Stomach (tissue), 9 donors: ENCODE data around the gene TRDN. TPM values are rescaled to one million over a fixed set of nuclear protein-coding genes. Genes with fewer than 3 reads are reported as not detected.

Source experiments
- DNase-seq, 2 donors: peaks; one replicate each; pipeline versions ENCODE4 v3.0.0 to v3.0.0-alpha.2; 2013 to 2019
- H3K27ac ChIP-seq, 5 donors: fragments of 200-600 bp in 4 of 5; sonication (generic) in 4 of 5; one replicate each; pipeline ENCODE4 v1.5.1; 2013 to 2019; ENCODE audit warnings: mild to moderate bottlenecking in 1 of 5, moderate library complexity in 1 of 5
- H3K27me3 ChIP-seq, 3 donors: fragments of 200-600 bp; sonication (generic); one replicate each; pipeline ENCODE4 v1.5.1; 2017 to 2019; ENCODE audit warnings: mixed run types in 1 of 3
- H3K36me3 ChIP-seq, 4 donors: fragments of 200-600 bp; sonication (generic); 1 replicate in 3 of 4; 2 replicates in 1 of 4; pipeline ENCODE4 v1.5.1; 2016 to 2019
- H3K4me1 ChIP-seq, 4 donors: fragments of 200-600 bp; sonication (generic); one replicate each; pipeline ENCODE4 v1.5.1; 2016 to 2019
- H3K4me3 ChIP-seq, 4 donors: fragments of 200-600 bp; sonication (generic) in 3 of 4; one replicate each; pipeline ENCODE4 v1.5.1; 2016 to 2019; ENCODE audit warnings: mild to moderate bottlenecking in 1 of 4
- H3K9me3 ChIP-seq, 4 donors: fragments of 200-600 bp; sonication (generic); one replicate each; pipeline ENCODE4 v1.5.1; 2016 to 2019
- CTCF ChIP-seq, 7 experiments: fragments of 450-650 bp in 4 of 7; fragments of 200-600 bp in 3 of 7; sonication (generic) in 3 of 7; IDR thresholded peaks; one replicate each; pipeline ENCODE4 v1.5.1; 2016 to 2019; ENCODE audit warnings: antibody characterized with exemption in 7 of 7, control low read depth in 2 of 7, mild to moderate bottlenecking in 1 of 7
- EP300 ChIP-seq: sonication (generic); formaldehyde crosslinking; IDR thresholded peaks from one replicate; pipeline ENCODE4 v1.6.1; 2017; ENCODE audit warnings: antibody characterized with exemption
- POLR2A ChIP-seq, 4 donors: fragments of 450-650 bp; IDR thresholded peaks; one replicate each; pipeline ENCODE4 v1.6.1; 2016; ENCODE audit warnings: antibody characterized with exemption in 4 of 4, control low read depth in 2 of 4, mild to moderate bottlenecking in 1 of 4, moderate library complexity in 1 of 4
- POLR2AphosphoS5 ChIP-seq, 3 donors: sonication (generic); formaldehyde crosslinking; IDR thresholded peaks; one replicate each; pipeline ENCODE4 v1.6.1; 2016; ENCODE audit warnings: antibody characterized with exemption in 3 of 3
- WGBS, 5 donors: extraction: QIAGEN DNeasy Blood & Tissue Kit in 3 of 5; methylation state at CpG; one replicate each; pipeline versions ENCODE4 v1.1.5 to v1.1.7; 2013 to 2018; 5-methylcytosine and 5-hydroxymethylcytosine counted together
- intact Hi-C: fragments of 100-400 bp; cut with DNase I; formaldehyde crosslinking; loops from one replicate; pipeline ENCODE4 v1.15.1; 2023; ENCODE audit warnings: low total_unique reads
- polyA plus RNA-seq, 3 donors: library from polyadenylated mRNA; stranded (reverse); fragments of 200-250 nt; gene quantifications; one replicate each; pipeline ENCODE4 v1.2.3, GENCODE V29; 2013
- total RNA-seq, 5 donors: library from RNA; depleted of rRNA; stranded (reverse); fragments of >200 nt; gene quantifications; one replicate each; pipeline versions ENCODE4 v1.1.0 to v1.2.3, GENCODE V29; 2014 to 2016
- donor health status: healthy with polysubstance abuse.
- donor health status: Bipolar disorder and iron deficiency.
- donor health status: healthy.

The TRDN gene
- total and polyA plus RNA-seq, 8 donors = 0.18 to 2.4 TPM; not detected in 6

GRCh38 chr6:123668965-123669591 is 32.3 kb upstream of the TRDN start:
- Histone ChIP-seq H3K27ac (no peak overlapping the region), H3K36me3 (no peaks in the 10 kb centered on the region), H3K27me3 (no peaks in the 10 kb centered on the region), H3K4me1 (no peaks in the 10 kb centered on the region), H3K9me3 (no peaks in the 10 kb centered on the region), H3K4me3 (no peak overlapping the region)
- WGBS, 5 donors = 42 to 62% (median 58%) methylated on average over 3 of the region's 3 CpGs
- DNase-seq = no peak
- TF ChIP-seq EP300 (no peak), POLR2AphosphoS5 (IDR thresholded peaks at IDR 0.05) (no peak), POLR2A (IDR thresholded peaks at IDR 0.05) (no peak), CTCF (IDR thresholded peaks at IDR 0.05) (no peak)
- intact Hi-C loops = no loop called here

GRCh38 chr6:123668063-123668462 is 31.3 kb upstream of the TRDN start:
- Histone ChIP-seq H3K9me3 (no peaks in the 10 kb centered on the region), H3K4me1 (no peaks in the 10 kb centered on the region), H3K4me3 (no peak overlapping the region), H3K36me3 (no peaks in the 10 kb centered on the region), H3K27ac (no peak overlapping the region), H3K27me3 (no peaks in the 10 kb centered on the region)
- intact Hi-C loops = no loop called here
- 82 to 92% (median 87%) methylated on average over 6 of the region's 6 CpGs for WGBS, 5 donors
- TF ChIP-seq POLR2AphosphoS5 (IDR thresholded peaks at IDR 0.05) = no peak
- no peak for TF ChIP-seq CTCF (IDR thresholded peaks at IDR 0.05)
- no peak for TF ChIP-seq POLR2A (IDR thresholded peaks at IDR 0.05)
- no peak for TF ChIP-seq EP300
- no peak for DNase-seq

- Histone ChIP-seq H3K36me3 (no peaks in the 10 kb centered on the region), H3K27me3 (no peaks in the 10 kb centered on the region), H3K4me3 (no peak overlapping the region), H3K4me1 (no peaks in the 10 kb centered on the region), H3K27ac (no peak overlapping the region), H3K9me3 (no peaks in the 10 kb centered on the region)
- no peak for TF ChIP-seq POLR2AphosphoS5 (IDR thresholded peaks at IDR 0.05)
- TF ChIP-seq POLR2A (IDR thresholded peaks at IDR 0.05) = no peak
- no peak for TF ChIP-seq EP300
- TF ChIP-seq CTCF (IDR thresholded peaks at IDR 0.05) = no peak
- intact Hi-C loops = no loop called here
- no peak for DNase-seq
These were observed 26.7 kb upstream of the TRDN start for GRCh38 chr6:123663436-123663835.

GRCh38 chr6:123662757-123663156 is 26.0 kb upstream of the TRDN start:
- Histone ChIP-seq H3K36me3 (no peaks in the 10 kb centered on the region), H3K27ac (no peak overlapping the region), H3K4me3 (no peak overlapping the region), H3K27me3 (no peaks in the 10 kb centered on the region), H3K4me1 (no peaks in the 10 kb centered on the region), H3K9me3 (no peaks in the 10 kb centered on the region)
- intact Hi-C loops = no loop called here
- 69 to 79% (median 75%) methylated on average over 3 of the region's 3 CpGs for WGBS, 5 donors
- no peak for DNase-seq
- TF ChIP-seq EP300 = no peak
- TF ChIP-seq CTCF (IDR thresholded peaks at IDR 0.05) = no peak
- no peak for TF ChIP-seq POLR2AphosphoS5 (IDR thresholded peaks at IDR 0.05)
- no peak for TF ChIP-seq POLR2A (IDR thresholded peaks at IDR 0.05)
